ENCODE results near the gene ECHDC3. TPM values are rescaled to one million over a fixed set of nuclear protein-coding genes. Genes with fewer than 3 reads are reported as not detected.

Gene ECHDC3
- total and polyA plus RNA-seq, 2 donors (not counting 3 experiments of a cell fraction or from before 2014, with no cell fraction given), result 6.0 to 7.3 TPM

DNA sequence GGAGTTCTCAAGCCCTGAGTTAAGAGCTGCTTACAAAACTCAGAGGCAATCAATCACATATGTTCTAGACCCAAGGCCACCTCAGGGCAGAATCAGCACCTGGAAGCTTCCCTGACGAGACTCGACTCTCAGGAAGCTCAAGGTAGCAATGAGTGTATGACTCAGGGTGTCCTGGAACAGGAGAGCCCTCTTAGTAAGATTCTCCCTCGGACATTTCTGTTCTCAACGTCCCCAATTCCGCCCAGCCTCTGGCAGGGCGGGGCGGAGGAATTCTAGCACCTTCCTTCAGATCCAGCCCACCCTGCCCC, 41.3 kb downstream of the ECHDC3 start:
- no peak for DNase-seq (ENCODE audit: low read depth, low spot score)
- BruUV-seq (replicated peaks), result no TSS peak

More for the DNA sequence above, 41.3 kb downstream of the ECHDC3 start:
- intact Hi-C loops (cut with micrococcal nuclease) (loop anchor here (1.0 to 5.0 kb wide), 2 partner anchors 39 to 203 kb away; partner anchors contain the start of gene PROSER2), dilution Hi-C loops (cut with MboI; ENCODE audit: extremely low pct_ligation_motif_present, low sequenced_read_pairs) (no loop called here)
- H3K4me2 ChIP-seq (ENCODE audit: insufficient read depth, low read length), result no peak overlapping the region
- no peak overlapping the region for H3K27ac ChIP-seq (ENCODE audit: insufficient read depth, low read depth, low read length)
- no peak for TF ChIP-seq EZH2 (IDR thresholded peaks at IDR 0.05; ENCODE audit: borderline replicate concordance, low read depth, low read length, severe bottlenecking)
- TF ChIP-seq CTCF (IDR thresholded peaks at IDR 0.05; ENCODE audit: extremely low read depth in 1 of 2, insufficient read depth in 1 of 2, low read depth in 1 of 2, low read length in 2 of 2), result no peak
- TF ChIP-seq MYC (IDR thresholded peaks at IDR 0.05; ENCODE audit: low read depth, low read length), result no peak
- no peak for TF ChIP-seq POLR2A (IDR thresholded peaks at IDR 0.05; ENCODE audit: low read depth, low read length)
- TF ChIP-seq, protein P1, sequence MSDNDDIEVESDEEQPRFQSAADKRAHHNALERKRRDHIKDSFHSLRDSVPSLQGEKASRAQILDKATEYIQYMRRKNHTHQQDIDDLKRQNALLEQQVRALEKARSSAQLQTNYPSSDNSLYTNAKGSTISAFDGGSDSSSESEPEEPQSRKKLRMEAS (IDR thresholded peaks at IDR 0.05; ENCODE audit: insufficient read depth, insufficient read length), result no peak
- no peak for TF ChIP-seq JUN (IDR thresholded peaks at IDR 0.05; ENCODE audit: borderline replicate concordance, insufficient read depth, insufficient read length, low read depth)
- TF ChIP-seq FOS (IDR thresholded peaks at IDR 0.05; ENCODE audit: borderline replicate concordance, insufficient read depth, low read length), result no peak
- TF ChIP-seq POLR2AphosphoS5 (IDR thresholded peaks at IDR 0.05; ENCODE audit: insufficient read depth, low read depth, low read length), result no peak
- H3K36me3 ChIP-seq (ENCODE audit: control insufficient read depth in 2 of 2, extremely low read depth in 1 of 2, insufficient read depth in 2 of 2, low read length in 2 of 2), result no peaks in the 10 kb centered on the region
- H3K9me1 ChIP-seq (replicated peaks; ENCODE audit: control insufficient read depth, extremely low read depth, insufficient read depth, low read length), result no peaks in the 10 kb centered on the region
- no peak overlapping the region for H3K9ac ChIP-seq (replicated peaks; ENCODE audit: extremely low read depth, insufficient read depth, low read length)
- peaks cover 0 to 4% of the 10 kb centered on the region in 2 experiments for H3K27me3 ChIP-seq (ENCODE audit: control insufficient read depth in 2 of 2, insufficient read depth in 2 of 2, low read length in 2 of 2)
- no peaks in the 10 kb centered on the region for H3K79me2 ChIP-seq (ENCODE audit: control insufficient read depth, insufficient read depth, low read length)
- ChIA-PET CTCF (interaction anchor here (0.6 to 7.7 kb wide), 33 partner anchors 10 to 432 kb away, joined by 3 to 244 read pairs (median 7); partner anchors contain the start of gene PROSER2), POLR2A (no interaction called here)
- H4K20me1 ChIP-seq (replicated peaks; ENCODE audit: control insufficient read depth, extremely low read depth, insufficient read depth, low read length), result no peaks in the 10 kb centered on the region
- no peaks in the 10 kb centered on the region for H3K9me3 ChIP-seq (replicated peaks; ENCODE audit: control insufficient read depth, insufficient read depth, low read length)
- FAIRE-seq, result no peak
- no peak overlapping the region for H2AFZ ChIP-seq (ENCODE audit: low read depth, low read length)
- H3K4me1 ChIP-seq (ENCODE audit: control insufficient read depth, extremely low read depth, insufficient read depth, low read length), result no peaks in the 10 kb centered on the region
- H3K4me3 ChIP-seq (replicated peaks in 1 of 3; ENCODE audit: insufficient read depth in 1 of 3, low read depth in 1 of 3, low read length in 3 of 3), result no peak overlapping the region
